GM12878 (cell line): ENCODE measurements around the gene GOLGA2. TPM values are rescaled to one million over a fixed set of nuclear protein-coding genes. Genes with fewer than 3 reads are reported as not detected.

Experiments
- ATAC-seq: fragments of 200-7000 bp; cut with Tn5 transposase; 3 replicates; pipeline ENCODE4 v1.9.1; 2020; ENCODE audit warnings: mild to moderate bottlenecking, moderate library complexity
- BruUV-seq: library from RNA; stranded (reverse); fragments of 400-500 nt; replicated peaks from 2 replicates; lab custom pipeline; 2021; lab: Mats Ljungman, UMichigan
- CTCF ChIA-PET: fragments of 300-600 bp; sonication (Branson Sonifier 250); formaldehyde crosslinking; extraction: SDS; loops from one replicate; lab custom pipeline; 2021; ENCODE audit warnings: inconsistent platforms; lab: Yijun Ruan, JAX
- POLR2A ChIA-PET: fragments of 350-600 bp; formaldehyde crosslinking; extraction: SDS; loops from one replicate; lab custom pipeline; 2021; ENCODE audit warnings: inconsistent platforms; lab: Charles Lee
- RAD21 ChIA-PET: fragments of 300-600 bp; sonication (Branson Sonifier 250); formaldehyde crosslinking; loops from one replicate; lab custom pipeline; 2023; ENCODE audit warnings: antibody characterized with exemption; ENCODE audit not compliant: unreplicated experiment; lab: Charles Lee
- SMC1A ChIA-PET: fragments of 300-600 bp; sonication (Branson Sonifier 250); formaldehyde crosslinking; loops from one replicate; lab custom pipeline; 2023; ENCODE audit not compliant: unreplicated experiment, uncharacterized antibody; lab: Charles Lee
- DNase-seq: peaks from one replicate; pipeline ENCODE4 v3.0.0-alpha.2; 2011; ENCODE audit warnings: low read depth, low spot score
- FAIRE-seq: peaks from 3 replicates; lab custom pipeline; 2011; peaks lifted over from hg19 to GRCh38; lab: Jason Lieb, UNC
- H2AFZ ChIP-seq: 2 replicates; pipeline ENCODE4 v1.6.0; 2011; ENCODE audit warnings: low read depth, low read length, control low read depth; ENCODE audit not compliant: control insufficient read depth
- H3K27ac ChIP-seq: 2 replicates; pipeline ENCODE4 v1.5.1; 2011; ENCODE audit warnings: control low read depth; ENCODE audit not compliant: control insufficient read depth, insufficient read depth
- H3K27me3 ChIP-seq, 2 experiments: replicated peaks in 1 of 2; 2 replicates each; pipeline versions ENCODE4 v1.6.0 to v1.6.1; 2011; ENCODE audit warnings: low read length in 1 of 2; ENCODE audit not compliant: control insufficient read depth in 2 of 2, insufficient read depth in 2 of 2
- H3K36me3 ChIP-seq, 2 experiments: 2 replicates each; pipeline ENCODE4 v1.5.1; 2011; ENCODE audit warnings: low read length in 1 of 2; ENCODE audit not compliant: control insufficient read depth in 2 of 2, insufficient read depth in 2 of 2
- H3K4me1 ChIP-seq: 2 replicates; pipeline ENCODE4 v1.6.1; 2011; ENCODE audit warnings: mild to moderate bottlenecking, low read length, moderate library complexity, mixed read lengths; ENCODE audit not compliant: control insufficient read depth, insufficient read depth
- H3K4me2 ChIP-seq: 2 replicates; pipeline ENCODE4 v1.6.0; 2011; ENCODE audit warnings: control low read depth; ENCODE audit not compliant: control insufficient read depth, insufficient read depth
- H3K4me3 ChIP-seq: fragments of 200-600 bp; sonication (generic); 2 replicates; pipeline ENCODE4 v1.5.1; 2016
- H3K79me2 ChIP-seq: 2 replicates; pipeline ENCODE4 v1.6.0; 2011; ENCODE audit warnings: low read length; ENCODE audit not compliant: control insufficient read depth, insufficient read depth
- H3K9ac ChIP-seq: 2 replicates; pipeline ENCODE4 v1.8.0; 2011; ENCODE audit warnings: low read length, control low read depth, mixed read lengths; ENCODE audit not compliant: control insufficient read depth, insufficient read depth
- H3K9me3 ChIP-seq: replicated peaks from 3 replicates; pipeline ENCODE4 v1.5.1; 2011; ENCODE audit warnings: mild to moderate bottlenecking, low read length; ENCODE audit not compliant: control insufficient read depth, insufficient read depth
- H4K20me1 ChIP-seq: 2 replicates; pipeline ENCODE4 v1.6.0; 2011; ENCODE audit not compliant: control insufficient read depth, insufficient read depth
- ASH2L ChIP-seq: fragments of 300-600, 200-600 bp; sonication (generic); IDR thresholded peaks from 2 replicates; pipeline ENCODE4 v1.6.1; 2017; ENCODE audit warnings: low read depth, mild to moderate bottlenecking, borderline replicate concordance
- BMI1 ChIP-seq: fragments of 450-650 bp; IDR thresholded peaks from 2 replicates; pipeline ENCODE4 v1.6.1; 2016; ENCODE audit warnings: mild to moderate bottlenecking, moderate library complexity, borderline replicate concordance
- CEBPZ ChIP-seq: fragments of 150-350 bp; IDR thresholded peaks from 2 replicates; pipeline ENCODE4 v1.6.1; 2016; ENCODE audit warnings: low read depth, low read length
- IKZF2 ChIP-seq, 2 experiments: fragments of 450-650 bp; IDR thresholded peaks; 2 replicates each; pipeline ENCODE4 v1.6.1; 2017; ENCODE audit warnings: mild to moderate bottlenecking in 2 of 2, moderate library complexity in 2 of 2
- KAT2A ChIP-seq: conservative IDR thresholded peaks from 2 replicates; pipeline ENCODE4 v1.6.1; 2011; ENCODE audit warnings: low read depth, low read length; ENCODE audit not compliant: control insufficient read depth
- NFXL1 ChIP-seq: fragments of 450-650 bp; IDR thresholded peaks from 2 replicates; pipeline ENCODE4 v1.6.1; 2017; ENCODE audit warnings: antibody characterized with exemption, mild to moderate bottlenecking, borderline replicate concordance
- POLR2AphosphoS2 ChIP-seq: IDR thresholded peaks from 2 replicates; pipeline ENCODE4 v1.6.1; 2011; ENCODE audit warnings: low read depth, mild to moderate bottlenecking, low read length, improper control_type of control experiment, moderate library complexity
- RCOR1 ChIP-seq: conservative IDR thresholded peaks from 2 replicates; pipeline ENCODE4 v1.6.1; 2012; ENCODE audit warnings: low read depth, low read length, improper control_type of control experiment
- STAT1 ChIP-seq: fragments of 450-650 bp; conservative IDR thresholded peaks from 2 replicates; pipeline ENCODE4 v1.6.1; 2014; ENCODE audit warnings: antibody characterized with exemption, mild to moderate bottlenecking
- USF1 ChIP-seq: IDR thresholded peaks from 2 replicates; pipeline ENCODE4 v1.6.1; 2011; ENCODE audit warnings: borderline replicate concordance, low read depth, mild to moderate bottlenecking, moderate library complexity, mixed read lengths, low read length; ENCODE audit not compliant: insufficient read depth; ENCODE audit errors: extremely low read length
- ZBTB33 ChIP-seq: fragments of 450-650 bp; IDR thresholded peaks from 2 replicates; pipeline ENCODE4 v1.6.1; 2017; ENCODE audit warnings: mild to moderate bottlenecking
- ZZZ3 ChIP-seq: IDR thresholded peaks from 2 replicates; pipeline ENCODE4 v1.6.1; 2011; ENCODE audit warnings: low read depth; ENCODE audit not compliant: control insufficient read depth, insufficient read length
- WGBS: methylation state at CpG from one replicate; pipeline ENCODE4 v1.1.6; 2016; ENCODE audit warnings: low lambda C conversion rate; ENCODE audit not compliant: insufficient replicate concordance, insufficient coverage; ENCODE audit errors: missing lambda C conversion rate; 5-methylcytosine and 5-hydroxymethylcytosine counted together
- in situ Hi-C: fragments of 300-500 bp; cut with MboI; formaldehyde crosslinking; loops from 9 replicates; pipeline ENCODE4 v1.14.3; 2018; ENCODE audit warnings: mixed read lengths
- intact Hi-C: fragments of 100-400 bp; cut with micrococcal nuclease; formaldehyde crosslinking; loops from one replicate; pipeline ENCODE4 v1.14.2; 2022; ENCODE audit not compliant: unreplicated experiment
- polyA plus RNA-seq, 11 experiments: library from polyadenylated mRNA; depleted of rRNA in 4 of 11; unstranded in 6 of 11; stranded (reverse) in 5 of 11; fragments of >200 nt; fragmentation: Nextera tagmentation in 4 of 11; fragmentation: Illumina TruSeq in 1 of 11; extraction: Ambion mirVana in 4 of 11; extraction: Trizol in 1 of 11; gene quantifications; 1 replicate in 1 of 11; 2 replicates in 10 of 11; pipeline versions ENCODE4 v1.2.1 to v1.2.3, GENCODE V29; 2011 to 2016; ENCODE audit warnings: inconsistent platforms in 2 of 11, missing spikeins in 2 of 11, low read depth in 1 of 11
- total RNA-seq, 4 experiments: library from RNA; depleted of rRNA in 3 of 4; stranded (reverse); fragments of >200 nt in 3 of 4; fragmentation: Illumina TruSeq in 1 of 4; extraction: Trizol in 1 of 4; gene quantifications; 2 replicates each; pipeline versions ENCODE4 v1.2.1 to v1.2.3, GENCODE V29; 2013 to 2021

GOLGA2 gene
- total and polyA plus RNA-seq, 10 of the 15 experiments (the other 5 are each of a cell fraction or from before 2014, with no cell fraction given), result 5.9 to 32.6 (median 19.7) TPM

GRCh38 chr9:128244837-128245231 lies 31.0 kb downstream of the GOLGA2 start (continued):
- TF ChIP-seq BMI1 (no peak), USF1 (no peak), NFXL1 (no peak), CEBPZ (no peak), POLR2AphosphoS2 (no peak), ASH2L (no peak), IKZF2 (IDR thresholded peaks at IDR 0.05) (no peak)

GRCh38 chr9:128244091-128244836 lies 31.5 kb downstream of the GOLGA2 start:
- H4K20me1 ChIP-seq, result no peaks in the 10 kb centered on the region
- H3K4me1 ChIP-seq, result no peaks in the 10 kb centered on the region
- ChIA-PET POLR2A (no interaction called here), RAD21 (no interaction called here)
- no peak overlapping the region for H3K4me2 ChIP-seq
- in situ Hi-C loops, result no loop called here
- no peak overlapping the region for H3K27ac ChIP-seq
- H3K36me3 ChIP-seq, result no peaks in the 10 kb centered on the region
- H2AFZ ChIP-seq, result no peak overlapping the region
- no peaks in the 10 kb centered on the region for H3K27me3 ChIP-seq
- no peaks in the 10 kb centered on the region for H3K9me3 ChIP-seq
- 16% methylated on average over 9 of the region's 13 CpGs for WGBS
- no peak overlapping the region for H3K9ac ChIP-seq
- no peak for TF ChIP-seq ZBTB33
- no peak for TF ChIP-seq ZZZ3
- no peak for TF ChIP-seq RCOR1
- TF ChIP-seq KAT2A, result no peak
- TF ChIP-seq STAT1, result no peak
- TF ChIP-seq, all 136 proteins: peak for 0
- CTCF ChIA-PET, result no interaction called here
- BruUV-seq, result no TSS peak
- ATAC-seq, result no peak; the same call in 2 of the 3 replicates
- no peaks in the 10 kb centered on the region for H3K79me2 ChIP-seq
- SMC1A ChIA-PET, result no interaction called here
- H3K4me3 ChIP-seq, result no peak overlapping the region
- DNase-seq, result no peak
- FAIRE-seq, result no peak
- intact Hi-C loops, result no loop called here
